Measurements from ENCODE around the gene ZNF431. TPM values are rescaled to one million over a fixed set of nuclear protein-coding genes. Genes with fewer than 3 reads are reported as not detected.

The ZNF431 gene
- total RNA-seq (23.9 TPM), polyA plus RNA-seq (10 to 100 TPM in 1 of 4 donors, 1 to 10 TPM in 3; 6.9 to 10.8 (median 7.9) TPM)

- Histone ChIP-seq H3K4me1 (ENCODE audit: control insufficient read depth, insufficient read depth, low read length, poor library complexity, severe bottlenecking) (peaks cover 16% of the 10 kb centered on the region), H3K9me3 (ENCODE audit: control insufficient read depth in 2 of 2, low read length in 2 of 2) (peaks cover 0 to 9% of the 10 kb centered on the region in 2 experiments), H3K4me3 (ENCODE audit: low read depth, low read length) (peak within 1 kb of the TSS; percentile 75), H3K27ac (ENCODE audit: insufficient read depth, low read length, poor library complexity, severe bottlenecking) (peak within 1 kb of the TSS; percentile 70), H3K36me3 (ENCODE audit: control insufficient read depth, insufficient read depth, low read length) (peaks cover 32% of the 10 kb centered on the region), H3K27me3 (ENCODE audit: control insufficient read depth, insufficient read depth, low read length) (no peaks in the 10 kb centered on the region)
- Mint-ChIP-seq H3K27ac (peak within 1 kb of the TSS; percentile 87 to 98 (median 97)), H3K4me1 (peaks cover 18 to 53% (median 33%) of the 10 kb centered on the region in 4 donors), H3K27me3 (no peaks in the 10 kb centered on the region), H3K4me3 (peak within 1 kb of the TSS; percentile 91 to 97 (median 96)), H3K9me3 (peaks cover 0 to 5% (median 2%) of the 10 kb centered on the region in 7 donors), H3K36me3 (peaks cover 39% of the 10 kb centered on the region)
- ATAC-seq (ENCODE audit: low read depth in 2 of 2) = peak; percentile 99 to 100
- peak; percentile 79 to 97 (median 91) for DNase-seq
Observed at GRCh38 chr19:21141787-21142464, at the start of gene ZNF431. TSS of gene ZNF431 (plus strand) at chr19:21142040. CDS start at chr19:21142184, 144 bp downstream.

- H3K36me3 Mint-ChIP-seq = peaks cover 27% of the 10 kb centered on the region
- ATAC-seq (ENCODE audit: low read depth in 2 of 2) (no peak), DNase-seq (no peak)
Observed at GRCh38 chr19:21092109-21092508, 49.7 kb upstream of the ZNF431 start.

DNA sequence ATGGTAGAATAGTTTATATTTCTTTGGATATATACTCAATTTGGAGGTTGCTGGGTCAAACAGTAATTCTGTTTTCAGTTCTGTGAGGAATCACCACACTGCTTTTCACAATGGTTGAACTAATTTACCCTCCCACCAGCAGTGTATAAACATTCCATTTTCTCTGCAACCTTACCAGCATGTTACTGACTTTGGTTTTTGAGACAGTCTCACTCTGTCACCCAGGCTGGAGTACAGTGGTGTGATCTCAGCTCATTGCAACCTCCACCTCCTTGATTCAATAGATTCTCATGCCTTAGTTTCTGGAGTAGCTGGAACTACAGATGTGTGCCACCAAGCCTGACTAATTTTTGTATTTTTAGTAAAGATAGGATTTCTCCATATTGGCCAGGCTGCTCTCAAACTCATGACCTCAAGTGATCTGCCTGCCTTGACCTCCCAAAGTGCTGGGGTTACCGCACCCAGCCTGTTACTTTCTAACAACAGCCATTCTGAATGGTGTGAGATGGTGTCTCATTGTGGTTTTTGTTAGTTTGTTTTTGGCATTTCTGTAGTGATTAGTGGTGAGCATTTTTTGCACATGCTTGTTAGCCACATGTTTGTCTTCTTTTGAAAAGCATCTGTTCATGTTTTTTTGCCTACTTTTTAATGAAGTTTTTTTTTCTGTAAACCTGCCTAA, 47.4 kb upstream of the ZNF431 start:
- H3K27ac ChIP-seq (ENCODE audit: insufficient read depth, low read length, poor library complexity, severe bottlenecking) = no peak overlapping the region
- no peak overlapping the region for H3K4me3 Mint-ChIP-seq
- DNase-seq (no peak), ATAC-seq (ENCODE audit: low read depth in 2 of 2) (no peak)
- no peaks in the 10 kb centered on the region for H3K36me3 ChIP-seq (ENCODE audit: control insufficient read depth, insufficient read depth, low read length)
- H3K36me3 Mint-ChIP-seq = peaks cover 31% of the 10 kb centered on the region
- peaks cover 0 to 3% of the 10 kb centered on the region in 2 experiments for H3K9me3 ChIP-seq (ENCODE audit: control insufficient read depth in 2 of 2, low read length in 2 of 2)
- no peaks in the 10 kb centered on the region for H3K27me3 ChIP-seq (ENCODE audit: control insufficient read depth, insufficient read depth, low read length)
- no peaks in the 10 kb centered on the region for H3K4me1 ChIP-seq (ENCODE audit: control insufficient read depth, insufficient read depth, low read length, poor library complexity, severe bottlenecking)
- H3K4me1 Mint-ChIP-seq = peaks cover 8 to 21% (median 9%) of the 10 kb centered on the region in 4 donors
- H3K4me3 ChIP-seq (ENCODE audit: low read depth, low read length) = no peak overlapping the region
- no peaks in the 10 kb centered on the region for H3K9me3 Mint-ChIP-seq
- no peaks in the 10 kb centered on the region for H3K27me3 Mint-ChIP-seq
- H3K27ac Mint-ChIP-seq = no peak overlapping the region

More at GRCh38 chr19:21092109-21092508, 49.7 kb upstream of the ZNF431 start:
- Mint-ChIP-seq H3K27ac (peak overlapping the region in 1 of 3 donors; percentile 49), H3K4me1 (peaks cover 8 to 15% (median 8%) of the 10 kb centered on the region in 4 donors), H3K4me3 (no peak overlapping the region), H3K9me3 (no peaks in the 10 kb centered on the region), H3K27me3 (no peaks in the 10 kb centered on the region)
- Histone ChIP-seq H3K27ac (ENCODE audit: insufficient read depth, low read length, poor library complexity, severe bottlenecking) (no peak overlapping the region), H3K4me1 (ENCODE audit: control insufficient read depth, insufficient read depth, low read length, poor library complexity, severe bottlenecking) (no peaks in the 10 kb centered on the region), H3K27me3 (ENCODE audit: control insufficient read depth, insufficient read depth, low read length) (no peaks in the 10 kb centered on the region), H3K4me3 (ENCODE audit: low read depth, low read length) (no peak overlapping the region), H3K9me3 (ENCODE audit: control insufficient read depth in 2 of 2, low read length in 2 of 2) (peaks cover 0 to 3% of the 10 kb centered on the region in 2 experiments), H3K36me3 (ENCODE audit: control insufficient read depth, insufficient read depth, low read length) (no peaks in the 10 kb centered on the region)

- ATAC-seq (ENCODE audit: low read depth in 2 of 2) = no peak
Observed at GRCh38 chr19:21098291-21098690, 43.5 kb upstream of the ZNF431 start.

DNA sequence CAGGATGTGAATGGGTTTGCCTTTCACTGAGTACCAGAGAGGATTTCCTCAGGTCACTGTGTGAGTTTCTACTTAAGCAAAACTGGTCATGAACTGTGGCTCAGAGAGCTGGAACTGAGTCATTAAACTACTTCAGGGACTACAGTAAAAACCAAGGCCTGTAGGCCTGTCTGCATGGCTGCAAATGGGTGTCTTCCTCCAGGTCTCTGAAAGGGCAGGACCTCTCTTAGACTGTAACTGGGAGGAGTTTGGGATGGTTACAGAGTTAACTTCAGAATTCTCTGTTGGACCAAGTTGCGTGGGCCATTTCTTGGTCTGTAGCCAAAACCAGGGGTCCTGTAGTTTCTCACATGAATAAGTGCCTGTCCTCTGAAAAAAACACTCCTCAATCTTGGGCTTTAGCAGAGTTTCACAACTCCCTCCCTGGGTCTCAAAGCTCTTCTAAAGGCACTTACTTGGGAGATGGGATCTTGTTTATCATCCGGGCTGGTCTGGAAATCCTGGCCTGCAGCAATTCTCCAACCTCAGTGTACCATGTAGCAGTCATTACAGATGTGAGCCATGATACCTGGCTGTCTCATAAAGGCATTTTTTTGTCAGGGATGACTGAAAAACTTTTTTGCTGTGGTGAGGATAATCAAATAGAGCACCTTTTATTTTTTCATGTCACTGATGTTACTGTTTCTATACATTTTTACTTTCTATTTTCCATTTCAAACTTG, 40.2 kb upstream of the ZNF431 start:
- ATAC-seq (ENCODE audit: low read depth in 2 of 2) = no peak
- no peak for DNase-seq
- H3K27ac Mint-ChIP-seq = peak overlapping the region in 1 of 3 donors; percentile 71
- Histone ChIP-seq H3K4me3 (ENCODE audit: low read depth, low read length) (no peak overlapping the region), H3K9me3 (ENCODE audit: control insufficient read depth in 2 of 2, low read length in 2 of 2) (no peaks in the 10 kb centered on the region), H3K27me3 (ENCODE audit: control insufficient read depth, insufficient read depth, low read length) (no peaks in the 10 kb centered on the region), H3K4me1 (ENCODE audit: control insufficient read depth, insufficient read depth, low read length, poor library complexity, severe bottlenecking) (no peaks in the 10 kb centered on the region), H3K27ac (ENCODE audit: insufficient read depth, low read length, poor library complexity, severe bottlenecking) (no peak overlapping the region), H3K36me3 (ENCODE audit: control insufficient read depth, insufficient read depth, low read length) (peaks cover 15% of the 10 kb centered on the region)
- H3K36me3 Mint-ChIP-seq = peaks cover 41% of the 10 kb centered on the region
- peaks cover 0 to 2% (median 0%) of the 10 kb centered on the region in 7 donors for H3K9me3 Mint-ChIP-seq
- H3K4me1 Mint-ChIP-seq = peaks cover 0 to 6% (median 1%) of the 10 kb centered on the region in 4 donors
- H3K4me3 Mint-ChIP-seq = no peak overlapping the region
- peaks cover 4% of the 10 kb centered on the region for H3K27me3 Mint-ChIP-seq

More at GRCh38 chr19:21098291-21098690, 43.5 kb upstream of the ZNF431 start:
- H3K36me3 Mint-ChIP-seq = peaks cover 33% of the 10 kb centered on the region
- no peak overlapping the region for H3K4me3 ChIP-seq (ENCODE audit: low read depth, low read length)
- peaks cover 0 to 3% of the 10 kb centered on the region in 2 experiments for H3K9me3 ChIP-seq (ENCODE audit: control insufficient read depth in 2 of 2, low read length in 2 of 2)
- no peaks in the 10 kb centered on the region for H3K4me1 ChIP-seq (ENCODE audit: control insufficient read depth, insufficient read depth, low read length, poor library complexity, severe bottlenecking)
- DNase-seq = no peak
- H3K36me3 ChIP-seq (ENCODE audit: control insufficient read depth, insufficient read depth, low read length) = peaks cover 8% of the 10 kb centered on the region
- peaks cover 0 to 16% (median 6%) of the 10 kb centered on the region in 4 donors for H3K4me1 Mint-ChIP-seq
- H3K27ac ChIP-seq (ENCODE audit: insufficient read depth, low read length, poor library complexity, severe bottlenecking) = no peak overlapping the region
- no peaks in the 10 kb centered on the region for H3K27me3 ChIP-seq (ENCODE audit: control insufficient read depth, insufficient read depth, low read length)
- H3K4me3 Mint-ChIP-seq = no peak overlapping the region
- peaks cover 4% of the 10 kb centered on the region for H3K27me3 Mint-ChIP-seq
- H3K9me3 Mint-ChIP-seq = no peaks in the 10 kb centered on the region
- H3K27ac Mint-ChIP-seq = no peak overlapping the region

DNA sequence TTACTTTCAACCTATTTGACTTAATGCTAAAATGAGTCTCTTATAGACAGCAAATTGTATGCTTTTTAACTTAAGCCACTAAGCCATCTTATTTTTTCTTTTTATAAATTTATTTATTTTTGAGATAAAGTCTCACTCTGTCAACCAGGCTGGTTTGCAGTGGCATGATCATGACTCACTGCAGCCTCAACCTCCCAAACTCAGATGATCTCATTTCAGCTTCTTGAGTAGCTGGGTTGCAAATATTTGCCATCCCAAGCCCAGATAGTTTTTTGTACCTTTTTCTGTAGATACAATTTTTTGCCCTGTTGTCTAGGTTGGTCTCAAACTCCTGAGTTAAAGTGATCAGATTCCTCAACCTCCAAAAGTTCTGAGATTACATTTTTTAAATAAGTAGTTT, 32.7 kb upstream of the ZNF431 start:
- ATAC-seq (ENCODE audit: low read depth in 2 of 2) (no peak), DNase-seq (no peak)
- H3K9me3 ChIP-seq (ENCODE audit: control insufficient read depth in 2 of 2, low read length in 2 of 2) = peaks cover 6 to 8% of the 10 kb centered on the region in 2 experiments
- no peak overlapping the region for H3K4me3 Mint-ChIP-seq
- H3K4me1 Mint-ChIP-seq = peaks cover 0 to 4% (median 0%) of the 10 kb centered on the region in 4 donors
- H3K4me1 ChIP-seq (ENCODE audit: control insufficient read depth, insufficient read depth, low read length, poor library complexity, severe bottlenecking) = no peaks in the 10 kb centered on the region
- H3K27me3 Mint-ChIP-seq = no peaks in the 10 kb centered on the region
- H3K27ac ChIP-seq (ENCODE audit: insufficient read depth, low read length, poor library complexity, severe bottlenecking) = no peak overlapping the region
- peaks cover 54% of the 10 kb centered on the region for H3K36me3 Mint-ChIP-seq
- H3K27me3 ChIP-seq (ENCODE audit: control insufficient read depth, insufficient read depth, low read length) = no peaks in the 10 kb centered on the region
- H3K9me3 Mint-ChIP-seq = peaks cover 0 to 31% (median 15%) of the 10 kb centered on the region in 7 donors
- H3K36me3 ChIP-seq (ENCODE audit: control insufficient read depth, insufficient read depth, low read length) = peaks cover 15% of the 10 kb centered on the region
- H3K27ac Mint-ChIP-seq = no peak overlapping the region
- H3K4me3 ChIP-seq (ENCODE audit: low read depth, low read length) = no peak overlapping the region

DNA sequence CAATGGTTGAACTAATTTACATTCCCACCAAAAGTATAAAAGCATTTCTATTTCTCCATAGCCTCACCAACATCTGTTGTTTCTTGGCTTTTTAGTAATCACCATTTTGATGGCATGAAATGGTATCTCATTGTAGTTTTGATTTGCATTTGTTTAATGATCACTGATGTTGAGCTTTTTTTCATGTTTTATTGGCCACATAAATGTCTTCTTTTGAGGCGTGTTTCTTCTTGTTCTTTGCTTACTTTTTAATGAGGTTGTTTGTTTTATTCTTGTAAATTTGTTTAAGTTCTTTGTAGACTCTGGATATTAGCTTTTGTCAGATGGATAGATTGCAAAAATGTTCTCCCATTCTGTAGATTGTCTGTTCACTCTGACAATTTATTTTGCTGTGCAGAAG, 31.7 kb upstream of the ZNF431 start:
- ATAC-seq (ENCODE audit: low read depth in 2 of 2) = no peak
- DNase-seq = no peak
- peaks cover 4 to 39% (median 18%) of the 10 kb centered on the region in 7 donors for H3K9me3 Mint-ChIP-seq
- Histone ChIP-seq H3K27ac (ENCODE audit: insufficient read depth, low read length, poor library complexity, severe bottlenecking) (no peak overlapping the region), H3K27me3 (ENCODE audit: control insufficient read depth, insufficient read depth, low read length) (no peaks in the 10 kb centered on the region), H3K4me3 (ENCODE audit: low read depth, low read length) (no peak overlapping the region), H3K36me3 (ENCODE audit: control insufficient read depth, insufficient read depth, low read length) (peaks cover 13% of the 10 kb centered on the region), H3K9me3 (ENCODE audit: control insufficient read depth in 2 of 2, low read length in 2 of 2) (peaks cover 13 to 16% of the 10 kb centered on the region in 2 experiments), H3K4me1 (ENCODE audit: control insufficient read depth, insufficient read depth, low read length, poor library complexity, severe bottlenecking) (no peaks in the 10 kb centered on the region)
- peaks cover 0 to 4% (median 0%) of the 10 kb centered on the region in 4 donors for H3K4me1 Mint-ChIP-seq
- no peaks in the 10 kb centered on the region for H3K27me3 Mint-ChIP-seq
- H3K36me3 Mint-ChIP-seq = peaks cover 61% of the 10 kb centered on the region
- H3K4me3 Mint-ChIP-seq = no peak overlapping the region
- no peak overlapping the region for H3K27ac Mint-ChIP-seq

Data from CD4-positive, CD25-positive, alpha-beta regulatory T cell (primary cell).